NCI-H2171 (cell line): ENCODE data around the gene MEIOB.

Experiments used
- DNase-seq: peaks from one replicate; lab custom pipeline; 2025; lab: John Stamatoyannopoulos, UW

The MEIOB gene

GRCh38 chr16:1831186-1832075 is 40.5 kb downstream of the MEIOB start:
- DNase-seq, result no peak

- DNase-seq, result no peak
Measured at GRCh38 chr16:1830213-1830612, 41.8 kb downstream of the MEIOB start.

GRCh38 chr16:1828645-1829410 is 43.1 kb downstream of the MEIOB start:
- DNase-seq, result no peak

GRCh38 chr16:1826691-1827573 is 45.0 kb downstream of the MEIOB start, which contains the start of the genes FAHD1 and HAGH:
Gene FAHD1, plus strand, starts transcription at chr16:1827206. Its CDS starts 33 bp downstream, at chr16:1827239.
Gene HAGH, minus strand, starts transcription at chr16:1826825. Its CDS starts 38 bp downstream, at chr16:1826787.
- peak; percentile 90 for DNase-seq

GRCh38 chr16:1825864-1826690 is 45.9 kb downstream of the MEIOB start:
- DNase-seq, result peak; percentile 66

GRCh38 chr16:1825381-1825863 is 46.5 kb downstream of the MEIOB start:
- no peak for DNase-seq

GRCh38 chr16:1823821-1824220 is 48.1 kb downstream of the MEIOB start:
- no peak for DNase-seq

- no peak for DNase-seq
Measured at GRCh38 chr16:1822801-1823200, 49.2 kb downstream of the MEIOB start.

GRCh38 chr16:1821861-1822611 is 49.9 kb downstream of the MEIOB start:
- DNase-seq, result no peak

GRCh38 chr16:1820946-1821290 is 51.0 kb downstream of the MEIOB start:
- DNase-seq, result no peak

GRCh38 chr16:1820096-1820945 is 51.6 kb downstream of the MEIOB start:
- no peak for DNase-seq

- DNase-seq, result no peak
Measured at GRCh38 chr16:1819611-1820010, 52.4 kb downstream of the MEIOB start.

GRCh38 chr16:1818873-1819525 is 53.0 kb downstream of the MEIOB start:
- no peak for DNase-seq

- DNase-seq, result no peak
Measured at GRCh38 chr16:1818204-1818872, 53.6 kb downstream of the MEIOB start.

GRCh38 chr16:1817716-1818115 is 54.2 kb downstream of the MEIOB start:
- no peak for DNase-seq

GRCh38 chr16:1817276-1817589 is 54.7 kb downstream of the MEIOB start:
- DNase-seq, result no peak

- DNase-seq, result no peak
Measured at GRCh38 chr16:1816396-1817275, 55.3 kb downstream of the MEIOB start.
